GM12878 (cell line): ENCODE measurements around the gene NFKBIE. TPM values are rescaled to one million over a fixed set of nuclear protein-coding genes. Genes with fewer than 3 reads are reported as not detected.

ENCODE experiments used
- ATAC-seq: fragments of 200-7000 bp; cut with Tn5 transposase; 3 replicates; pipeline ENCODE4 v1.9.1; 2020; ENCODE audit warnings: mild to moderate bottlenecking, moderate library complexity
- BruUV-seq: library from RNA; stranded (reverse); fragments of 400-500 nt; replicated peaks from 2 replicates; lab custom pipeline; 2021; lab: Mats Ljungman, UMichigan
- CTCF ChIA-PET: fragments of 300-600 bp; sonication (Branson Sonifier 250); formaldehyde crosslinking; extraction: SDS; loops from one replicate; lab custom pipeline; 2021; ENCODE audit warnings: inconsistent platforms; lab: Yijun Ruan, JAX
- POLR2A ChIA-PET: fragments of 350-600 bp; formaldehyde crosslinking; extraction: SDS; loops from one replicate; lab custom pipeline; 2021; ENCODE audit warnings: inconsistent platforms; lab: Charles Lee
- RAD21 ChIA-PET: fragments of 300-600 bp; sonication (Branson Sonifier 250); formaldehyde crosslinking; loops from one replicate; lab custom pipeline; 2023; ENCODE audit warnings: antibody characterized with exemption; ENCODE audit not compliant: unreplicated experiment; lab: Charles Lee
- SMC1A ChIA-PET: fragments of 300-600 bp; sonication (Branson Sonifier 250); formaldehyde crosslinking; loops from one replicate; lab custom pipeline; 2023; ENCODE audit not compliant: unreplicated experiment, uncharacterized antibody; lab: Charles Lee
- DNase-seq: peaks from one replicate; pipeline ENCODE4 v3.0.0-alpha.2; 2011; ENCODE audit warnings: low read depth, low spot score
- FAIRE-seq: peaks from 3 replicates; lab custom pipeline; 2011; peaks lifted over from hg19 to GRCh38; lab: Jason Lieb, UNC
- H2AFZ ChIP-seq: 2 replicates; pipeline ENCODE4 v1.6.0; 2011; ENCODE audit warnings: low read depth, low read length, control low read depth; ENCODE audit not compliant: control insufficient read depth
- H3K27ac ChIP-seq: 2 replicates; pipeline ENCODE4 v1.5.1; 2011; ENCODE audit warnings: control low read depth; ENCODE audit not compliant: control insufficient read depth, insufficient read depth
- H3K27me3 ChIP-seq, 2 experiments: replicated peaks in 1 of 2; 2 replicates each; pipeline versions ENCODE4 v1.6.0 to v1.6.1; 2011; ENCODE audit warnings: low read length in 1 of 2; ENCODE audit not compliant: control insufficient read depth in 2 of 2, insufficient read depth in 2 of 2
- H3K36me3 ChIP-seq, 2 experiments: 2 replicates each; pipeline ENCODE4 v1.5.1; 2011; ENCODE audit warnings: low read length in 1 of 2; ENCODE audit not compliant: control insufficient read depth in 2 of 2, insufficient read depth in 2 of 2
- H3K4me1 ChIP-seq: 2 replicates; pipeline ENCODE4 v1.6.1; 2011; ENCODE audit warnings: mild to moderate bottlenecking, low read length, moderate library complexity, mixed read lengths; ENCODE audit not compliant: control insufficient read depth, insufficient read depth
- H3K4me2 ChIP-seq: 2 replicates; pipeline ENCODE4 v1.6.0; 2011; ENCODE audit warnings: control low read depth; ENCODE audit not compliant: control insufficient read depth, insufficient read depth
- H3K4me3 ChIP-seq: fragments of 200-600 bp; sonication (generic); 2 replicates; pipeline ENCODE4 v1.5.1; 2016
- H3K79me2 ChIP-seq: 2 replicates; pipeline ENCODE4 v1.6.0; 2011; ENCODE audit warnings: low read length; ENCODE audit not compliant: control insufficient read depth, insufficient read depth
- H3K9ac ChIP-seq: 2 replicates; pipeline ENCODE4 v1.8.0; 2011; ENCODE audit warnings: low read length, control low read depth, mixed read lengths; ENCODE audit not compliant: control insufficient read depth, insufficient read depth
- H3K9me3 ChIP-seq: replicated peaks from 3 replicates; pipeline ENCODE4 v1.5.1; 2011; ENCODE audit warnings: mild to moderate bottlenecking, low read length; ENCODE audit not compliant: control insufficient read depth, insufficient read depth
- H4K20me1 ChIP-seq: 2 replicates; pipeline ENCODE4 v1.6.0; 2011; ENCODE audit not compliant: control insufficient read depth, insufficient read depth
- CEBPB ChIP-seq, 2 experiments: fragments of 150-350 bp in 1 of 2; IDR thresholded peaks; 2 replicates each; pipeline ENCODE4 v1.6.1; 2012 to 2014; ENCODE audit warnings: low read depth in 2 of 2, low read length in 2 of 2, borderline replicate concordance in 1 of 2, inconsistent platforms in 1 of 2
- IRF4 ChIP-seq: IDR thresholded peaks from 2 replicates; pipeline ENCODE4 v1.6.1; 2011; ENCODE audit warnings: low read depth, low read length
- NBN ChIP-seq: fragments of 450-650 bp; IDR thresholded peaks from 2 replicates; pipeline ENCODE4 v1.6.1; 2016
- POLR2AphosphoS5 ChIP-seq: IDR thresholded peaks from 2 replicates; pipeline ENCODE4 v1.6.1; 2011; ENCODE audit warnings: mild to moderate bottlenecking, low read length, inconsistent platforms
- POU2F2 ChIP-seq: IDR thresholded peaks from 3 replicates; pipeline ENCODE4 v1.6.1; 2011; ENCODE audit warnings: low read depth, mild to moderate bottlenecking, low read length, borderline replicate concordance
- RAD21 ChIP-seq: IDR thresholded peaks from 2 replicates; pipeline ENCODE4 v1.6.1; 2011; ENCODE audit warnings: mild to moderate bottlenecking, low read depth, low read length, moderate library complexity; ENCODE audit not compliant: insufficient read depth
- RBBP5 ChIP-seq: fragments of 200-600 bp; sonication (generic); conservative IDR thresholded peaks from 2 replicates; pipeline ENCODE4 v1.6.1; 2016
- TCF3 ChIP-seq: IDR thresholded peaks from 2 replicates; pipeline ENCODE4 v1.6.1; 2012; ENCODE audit warnings: low read depth, mild to moderate bottlenecking, low read length, borderline replicate concordance; ENCODE audit not compliant: insufficient read depth
- WGBS: methylation state at CpG from one replicate; pipeline ENCODE4 v1.1.6; 2016; ENCODE audit warnings: low lambda C conversion rate; ENCODE audit not compliant: insufficient replicate concordance, insufficient coverage; ENCODE audit errors: missing lambda C conversion rate; 5-methylcytosine and 5-hydroxymethylcytosine counted together
- in situ Hi-C: fragments of 300-500 bp; cut with MboI; formaldehyde crosslinking; loops from 9 replicates; pipeline ENCODE4 v1.14.3; 2018; ENCODE audit warnings: mixed read lengths
- intact Hi-C: fragments of 100-400 bp; cut with micrococcal nuclease; formaldehyde crosslinking; loops from one replicate; pipeline ENCODE4 v1.14.2; 2022; ENCODE audit not compliant: unreplicated experiment
- polyA plus RNA-seq, 11 experiments: library from polyadenylated mRNA; depleted of rRNA in 4 of 11; unstranded in 6 of 11; stranded (reverse) in 5 of 11; fragments of >200 nt; fragmentation: Nextera tagmentation in 4 of 11; fragmentation: Illumina TruSeq in 1 of 11; extraction: Ambion mirVana in 4 of 11; extraction: Trizol in 1 of 11; gene quantifications; 1 replicate in 1 of 11; 2 replicates in 10 of 11; pipeline versions ENCODE4 v1.2.1 to v1.2.3, GENCODE V29; 2011 to 2016; ENCODE audit warnings: inconsistent platforms in 2 of 11, missing spikeins in 2 of 11, low read depth in 1 of 11
- total RNA-seq, 4 experiments: library from RNA; depleted of rRNA in 3 of 4; stranded (reverse); fragments of >200 nt in 3 of 4; fragmentation: Illumina TruSeq in 1 of 4; extraction: Trizol in 1 of 4; gene quantifications; 2 replicates each; pipeline versions ENCODE4 v1.2.1 to v1.2.3, GENCODE V29; 2013 to 2021

The NFKBIE gene
- total and polyA plus RNA-seq, 10 of the 15 experiments (the other 5 are each of a cell fraction or from before 2014, with no cell fraction given), result 10.4 to 106 (median 38.8) TPM

- peaks cover 56% of the 10 kb centered on the region for H3K4me1 ChIP-seq
- DNase-seq, result no peak
- ChIA-PET RAD21 (interaction anchor here (0.6 to 4.8 kb wide), 9 partner anchors 8 to 176 kb away, joined by 3 to 28 read pairs (median 3); partner anchors contain the start of genes HSP90AB1, NFKBIE and SLC29A1), SMC1A (interaction anchor here (0.9 to 3.1 kb wide), 8 partner anchors 10 to 160 kb away, joined by 3 to 25 read pairs (median 4); partner anchors contain the start of gene HSP90AB1), POLR2A (interaction anchor here (1.0 to 10.7 kb wide), 6 partner anchors 7 to 80 kb away, joined by 3 to 131 read pairs (median 7); partner anchors contain the start of gene HSP90AB1), CTCF (interaction anchor here (1.0 to 5.0 kb wide), 14 partner anchors 9 to 160 kb away, joined by 3 to 45 read pairs (median 6); partner anchors contain the start of gene HSP90AB1)
- no peak for TF ChIP-seq RAD21
- 0 out of 2 replicates have a peak, but pooled peaks have one; percentile 2 for TF ChIP-seq POLR2AphosphoS5
- TF ChIP-seq NBN, result 0 out of 2 replicates have a peak, but pooled peaks have one; percentile 48
- TF ChIP-seq CEBPB (IDR thresholded peaks at IDR 0.05; ENCODE audit: borderline replicate concordance in 1 of 2, low read depth in 2 of 2, low read length in 2 of 2), result no peak
- 0 out of 2 replicates have a peak, but pooled peaks have one; percentile 3 for TF ChIP-seq IRF4
- no peak for TF ChIP-seq TCF3
- peak; percentile 6; the same call in 1 of the 3 replicates for TF ChIP-seq POU2F2
- no peak for TF ChIP-seq RBBP5
- no peak for ATAC-seq
- in situ Hi-C loops, result no loop called here
- no peaks in the 10 kb centered on the region for H3K9me3 ChIP-seq
- H3K36me3 ChIP-seq, result peaks cover 36 to 46% of the 10 kb centered on the region in 2 experiments
- peaks cover 85% of the 10 kb centered on the region for H3K79me2 ChIP-seq
- peak overlapping the region; percentile 90 for H3K9ac ChIP-seq
- intact Hi-C loops, result no loop called here
- no peak overlapping the region for H2AFZ ChIP-seq
- BruUV-seq, result no TSS peak
- no peak for FAIRE-seq
- H3K27ac ChIP-seq, result peak overlapping the region; percentile 99
- H3K4me2 ChIP-seq, result peak overlapping the region; percentile 71
- H3K4me3 ChIP-seq, result peak overlapping the region; percentile 77
- 2% methylated on average over 12 of the region's 12 CpGs for WGBS
- no peaks in the 10 kb centered on the region for H3K27me3 ChIP-seq
- H4K20me1 ChIP-seq, result peaks cover 4% of the 10 kb centered on the region; the same call in 1 of the 2 replicates
These were observed 8.7 kb downstream of the NFKBIE start for GRCh38 chr6:44256775-44257024.
